HepG2 (cell line): ENCODE results near the gene PTRHD1. TPM values are rescaled to one million over a fixed set of nuclear protein-coding genes. Genes with fewer than 3 reads are reported as not detected.

Experiments
- BORCS8-MEF2B ChIP-seq: sonication (generic); formaldehyde crosslinking; IDR thresholded peaks from 2 replicates; pipeline ENCODE4 v1.8.0; 2022; ENCODE audit warnings: mild to moderate bottlenecking, missing genetic modification reagents
- GTF3A ChIP-seq: sonication (generic); formaldehyde crosslinking; conservative IDR thresholded peaks from 2 replicates; pipeline ENCODE4 v1.4.0; 2020; ENCODE audit warnings: mild to moderate bottlenecking, missing genetic modification reagents
- KDM6A ChIP-seq: IDR thresholded peaks from 2 replicates; pipeline ENCODE4 v1.6.1; 2016; ENCODE audit warnings: low read depth
- KIAA2018 ChIP-seq: sonication (generic); formaldehyde crosslinking; IDR thresholded peaks from 2 replicates; pipeline ENCODE4 v1.5.0; 2020; ENCODE audit warnings: mild to moderate bottlenecking, missing genetic modification reagents, borderline replicate concordance
- NFE2L1 ChIP-seq: sonication (generic); formaldehyde crosslinking; IDR thresholded peaks from 2 replicates; pipeline ENCODE4 v1.4.0; 2020; ENCODE audit warnings: missing genetic modification reagents, mild to moderate bottlenecking, borderline replicate concordance
- PATZ1 ChIP-seq: sonication (generic); formaldehyde crosslinking; IDR thresholded peaks from 2 replicates; pipeline ENCODE4 v1.4.0; 2020; ENCODE audit warnings: missing genetic modification reagents
- RXRB ChIP-seq: IDR thresholded peaks from 2 replicates; pipeline ENCODE4 v1.6.1; 2016; ENCODE audit warnings: borderline replicate concordance, missing genetic modification reagents, missing compliant biosample characterization
- THAP9 ChIP-seq: sonication (generic); formaldehyde crosslinking; IDR thresholded peaks from 2 replicates; pipeline ENCODE4; 2020; ENCODE audit warnings: missing genetic modification reagents, mild to moderate bottlenecking, borderline replicate concordance
- ZFAT ChIP-seq: sonication (generic); formaldehyde crosslinking; conservative IDR thresholded peaks from 2 replicates; pipeline ENCODE4 v1.8.1; 2023; ENCODE audit warnings: missing genetic modification reagents, inconsistent platforms
- ZNF598 ChIP-seq: sonication (generic); formaldehyde crosslinking; IDR thresholded peaks from 2 replicates; pipeline ENCODE4 v1.5.1; 2020; ENCODE audit warnings: mild to moderate bottlenecking, missing genetic modification reagents, borderline replicate concordance
- ZNF670 ChIP-seq: sonication (generic); formaldehyde crosslinking; IDR thresholded peaks from 2 replicates; pipeline ENCODE4 v1.8.0; 2022; ENCODE audit warnings: mild to moderate bottlenecking, missing genetic modification reagents, borderline replicate concordance
- ZNF770 ChIP-seq: sonication (generic); formaldehyde crosslinking; IDR thresholded peaks from 2 replicates; pipeline ENCODE4 v1.5.0; 2020; ENCODE audit warnings: mild to moderate bottlenecking, missing genetic modification reagents
- polyA plus RNA-seq, 8 experiments: library from polyadenylated mRNA; depleted of rRNA in 3 of 8; stranded (reverse) in 7 of 8; unstranded in 1 of 8; fragments of >200 nt; fragmentation: Illumina TruSeq in 4 of 8; extraction: Trizol in 4 of 8; gene quantifications; 2 replicates each; pipeline versions ENCODE4 v1.2.1 to v1.2.3, GENCODE V29; 2011 to 2016; ENCODE audit warnings: low read depth in 4 of 8, missing spikeins in 1 of 8, mixed read lengths in 1 of 8; ENCODE audit not compliant: insufficient read depth in 1 of 8
- total RNA-seq, 5 experiments: library from RNA; depleted of rRNA; stranded (reverse); fragments of >200 nt; fragmentation: Illumina TruSeq; extraction: Trizol; gene quantifications; 2 replicates each; pipeline ENCODE4 v1.2.3, GENCODE V29; 2016; ENCODE audit warnings: low read depth in 1 of 5

Gene PTRHD1
- total and polyA plus RNA-seq, 2 of the 13 experiments (the other 11 are each of a cell fraction or from before 2014, with no cell fraction given): 72.6 to 90.8 TPM

- TF ChIP-seq THAP9 (peak; percentile 47), KDM6A (CRISPR knock-in tag) (no peak), NFE2L1 (no peak), BORCS8-MEF2B (peak; percentile 84), ZFAT (CRISPR knock-in tag) (no peak), PATZ1 (CRISPR knock-in tag) (0 out of 2 replicates have a peak, but pooled peaks have one; percentile 12), KIAA2018 (CRISPR knock-in tag) (no peak), ZNF770 (no peak), ZNF670 (CRISPR knock-in tag) (no peak), RXRB (peak; percentile 28; the same call in 1 of the 2 replicates), ZNF598 (CRISPR knock-in tag) (peak; percentile 95), GTF3A (CRISPR knock-in tag) (0 out of 2 replicates have a peak, but pooled peaks have one; percentile 39)
Measured at GRCh38 chr2:24827321-24828237, 34.4 kb upstream of the PTRHD1 start (continued).
